ENCODE measurements around the gene FAM234B.
A peak's percentile ranks its signal among the peaks of the same experiment; 100 is the strongest.

The FAM234B gene, protein sequence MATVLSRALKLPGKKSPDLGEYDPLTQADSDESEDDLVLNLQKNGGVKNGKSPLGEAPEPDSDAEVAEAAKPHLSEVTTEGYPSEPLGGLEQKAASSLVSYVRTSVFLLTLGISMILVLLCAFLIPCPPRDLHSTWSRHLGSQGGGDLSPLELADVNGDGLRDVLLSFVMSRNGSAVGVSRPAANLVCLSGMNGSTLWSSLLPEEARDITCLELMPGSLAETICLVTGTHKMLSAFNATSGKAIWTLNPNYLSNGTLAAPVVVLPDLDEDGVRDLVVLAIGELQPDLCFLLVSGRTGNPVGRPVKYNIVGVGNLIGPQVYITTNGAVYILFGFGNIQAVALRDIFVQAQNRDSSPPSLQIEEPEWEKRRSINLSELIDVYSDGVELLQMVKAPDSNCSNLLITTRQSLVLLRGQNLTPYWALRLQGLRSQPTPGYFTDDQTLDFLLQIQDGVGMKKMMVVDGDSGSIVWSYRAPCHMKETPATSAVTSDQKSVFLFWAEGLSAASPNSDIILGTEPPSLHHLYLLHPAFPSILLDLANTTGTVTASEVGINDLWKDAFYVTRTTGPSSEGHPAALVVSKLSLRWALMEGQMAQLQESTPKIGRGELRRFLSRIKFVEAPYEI

DNA sequence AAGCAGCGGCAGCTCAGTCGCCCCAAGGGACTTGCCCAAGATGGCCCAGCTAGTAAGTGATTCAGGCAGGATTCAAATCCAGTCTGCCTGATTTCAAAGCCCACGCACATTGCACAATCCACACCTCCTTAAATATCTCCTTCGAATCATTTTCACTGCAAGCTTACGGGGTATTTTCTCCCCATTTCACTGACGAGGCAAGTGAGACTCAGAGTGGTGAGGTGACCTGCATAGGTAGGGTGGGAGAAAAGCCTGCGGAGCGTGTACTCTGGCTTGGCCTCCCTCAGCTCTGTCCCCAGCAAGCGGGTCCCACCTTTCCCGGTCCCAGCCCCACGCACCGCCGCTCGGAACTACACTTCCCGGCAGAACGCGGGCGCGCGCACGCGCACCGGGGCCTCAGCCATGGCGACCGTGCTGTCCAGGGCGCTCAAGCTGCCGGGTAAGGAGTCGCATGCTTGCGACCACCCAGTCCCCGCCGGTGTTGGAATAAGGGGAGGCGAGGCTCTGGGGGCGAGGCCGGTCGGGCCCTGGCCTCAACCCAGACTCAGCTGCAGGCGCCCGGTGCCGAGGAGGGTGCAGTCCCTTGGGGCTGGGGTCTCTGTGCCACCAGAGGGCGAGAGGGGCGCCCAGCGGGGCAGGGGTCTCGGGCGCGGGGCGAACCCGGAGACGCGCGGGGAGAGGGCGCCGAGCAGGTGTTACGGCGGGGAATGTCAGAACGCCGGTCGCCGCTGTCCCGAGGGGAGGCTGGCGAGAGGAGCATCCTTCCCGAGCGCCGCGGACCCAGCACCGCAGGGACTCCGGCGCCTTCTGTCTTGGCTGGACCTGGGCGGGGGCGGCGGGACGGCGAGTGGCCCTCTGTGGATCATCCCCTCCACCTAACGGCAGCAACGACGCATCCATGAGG lies at the start of gene FAM234B:
Gene FAM234B (plus strand): TSS at position 380 of the 904 bp plus-strand sequence. CDS start 23 bp downstream, at position 403.
- DNase-seq: peak; percentile 49

DNA sequence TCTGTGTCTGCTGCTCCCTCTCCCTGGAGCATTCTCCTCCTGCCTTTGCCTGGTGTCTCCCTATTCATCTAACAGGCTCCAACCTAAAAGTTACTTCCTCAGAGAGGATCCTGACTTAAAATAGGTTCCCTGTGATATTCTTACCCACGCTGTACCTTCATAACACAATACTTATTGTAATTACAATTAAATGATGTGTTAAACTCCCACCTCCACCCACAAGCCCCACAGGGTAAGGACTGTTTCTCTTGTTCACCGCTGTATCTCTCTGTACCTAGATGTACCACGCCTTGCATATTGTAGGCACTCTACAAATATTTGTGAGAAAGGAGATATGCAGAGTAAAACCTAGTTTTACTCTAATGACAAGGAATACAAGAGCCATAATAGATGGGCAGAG lies 49.1 kb upstream of the FAM234B start:
- DNase-seq: no peak

DNA sequence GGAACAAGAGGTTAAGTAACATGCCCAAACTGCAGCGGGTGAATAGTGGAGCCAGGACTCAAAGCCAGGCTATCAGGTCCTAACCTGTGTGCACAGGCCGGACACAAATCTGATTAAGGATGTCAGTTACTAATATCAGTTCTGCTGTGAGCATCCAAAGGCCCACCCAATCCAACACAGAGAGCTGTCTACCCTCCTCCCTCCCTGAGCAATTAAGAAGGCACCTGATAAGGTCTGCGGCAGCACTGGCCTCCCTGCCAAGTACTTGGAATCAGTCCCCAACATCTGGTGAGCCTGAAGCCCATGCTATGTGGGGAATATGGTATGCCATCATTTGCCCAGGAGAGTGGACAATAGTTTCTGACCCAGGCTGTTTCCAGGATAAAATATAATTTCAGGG lies 48.0 kb upstream of the FAM234B start:
- no peak for DNase-seq

DNA sequence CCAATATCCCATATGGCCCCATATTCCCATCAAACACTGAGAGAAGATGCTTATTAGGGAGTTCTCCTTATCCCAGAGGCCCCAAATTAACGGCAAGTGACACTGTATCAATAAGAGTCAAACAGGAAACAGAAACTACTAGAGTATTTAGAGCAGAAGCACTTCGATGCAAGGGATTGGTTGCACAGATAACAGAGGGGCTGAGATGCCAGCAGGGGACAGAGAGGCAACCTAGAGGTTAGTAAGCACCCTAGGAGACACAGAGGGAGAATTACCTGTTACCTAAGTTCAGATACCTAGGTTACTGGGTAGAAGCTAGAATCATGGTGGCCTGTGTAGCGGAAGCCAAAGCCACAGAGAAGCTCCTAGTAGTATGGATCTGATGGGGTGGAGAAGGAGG lies 47.0 kb upstream of the FAM234B start:
- DNase-seq: no peak

DNA sequence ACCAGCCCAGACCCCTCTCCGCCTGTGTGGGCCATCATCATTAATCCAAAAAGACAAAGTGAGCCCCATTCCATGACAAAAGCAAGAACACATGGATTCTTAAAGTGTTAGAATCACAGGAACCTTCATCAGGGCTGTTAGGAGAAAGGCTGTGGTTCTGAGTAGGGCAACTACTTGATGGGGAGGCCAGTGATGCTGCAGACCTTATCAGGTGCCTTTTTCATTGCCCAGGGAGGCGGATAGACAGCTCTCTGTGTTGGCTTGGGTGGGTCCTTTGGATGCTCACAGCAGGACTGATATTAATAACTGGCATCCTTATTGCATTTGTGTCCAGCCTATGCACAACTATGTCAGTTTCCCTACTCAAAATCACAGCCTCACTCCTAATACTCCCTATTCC lies 46.4 kb upstream of the FAM234B start:
- DNase-seq: no peak

DNA sequence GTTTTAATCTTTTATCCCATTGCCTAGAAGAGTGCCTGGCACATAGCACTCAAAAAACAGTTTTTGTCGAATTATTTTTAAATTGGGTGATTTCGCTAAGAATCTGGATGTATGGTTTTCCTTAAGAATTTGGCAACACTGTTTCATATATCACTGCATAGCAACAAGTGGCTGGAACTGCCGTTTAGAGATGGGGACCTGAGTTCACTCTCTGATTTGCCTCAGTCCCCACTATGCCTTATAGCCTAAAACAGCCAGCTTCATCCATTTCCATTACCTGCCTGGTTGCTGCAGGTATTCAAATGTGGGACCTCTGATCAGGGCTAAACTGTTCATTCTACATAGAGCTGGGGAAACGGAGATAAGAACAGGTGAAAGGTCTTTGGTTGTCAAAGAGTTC lies 45.9 kb upstream of the FAM234B start:
- no peak for DNase-seq

DNA sequence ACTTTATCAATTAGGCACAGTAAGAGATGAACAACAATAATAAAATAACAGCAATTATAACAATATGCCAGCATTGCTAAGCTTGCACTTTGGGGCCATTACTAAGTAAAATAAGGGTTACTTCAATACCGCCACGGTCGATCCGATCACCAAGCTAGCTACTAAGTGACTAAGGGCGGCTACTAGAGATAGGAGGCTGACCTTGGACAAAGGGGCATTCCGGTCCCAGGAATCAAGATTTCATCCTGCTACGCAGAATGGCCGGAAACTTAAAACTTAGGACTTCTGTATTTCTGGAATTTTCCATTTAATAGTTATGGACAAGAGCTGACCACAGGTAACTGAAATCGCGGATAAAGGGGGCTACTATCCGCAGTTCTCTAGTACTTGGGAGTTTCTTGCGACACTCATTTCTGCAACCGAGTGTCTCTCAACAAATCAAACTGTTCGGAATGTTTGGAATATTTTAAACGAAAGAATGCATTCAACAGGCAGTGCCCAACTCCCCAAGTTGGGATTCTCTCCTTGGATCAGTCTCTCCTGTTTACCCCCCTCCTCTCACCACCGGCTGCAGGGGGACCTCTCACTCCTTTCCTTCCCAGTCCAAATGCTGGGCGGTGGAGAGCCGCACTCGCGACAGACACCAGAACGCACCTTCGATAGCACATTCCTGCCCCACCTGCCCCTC lies 44.8 kb upstream of the FAM234B start:
- DNase-seq: peak; percentile 38

DNA sequence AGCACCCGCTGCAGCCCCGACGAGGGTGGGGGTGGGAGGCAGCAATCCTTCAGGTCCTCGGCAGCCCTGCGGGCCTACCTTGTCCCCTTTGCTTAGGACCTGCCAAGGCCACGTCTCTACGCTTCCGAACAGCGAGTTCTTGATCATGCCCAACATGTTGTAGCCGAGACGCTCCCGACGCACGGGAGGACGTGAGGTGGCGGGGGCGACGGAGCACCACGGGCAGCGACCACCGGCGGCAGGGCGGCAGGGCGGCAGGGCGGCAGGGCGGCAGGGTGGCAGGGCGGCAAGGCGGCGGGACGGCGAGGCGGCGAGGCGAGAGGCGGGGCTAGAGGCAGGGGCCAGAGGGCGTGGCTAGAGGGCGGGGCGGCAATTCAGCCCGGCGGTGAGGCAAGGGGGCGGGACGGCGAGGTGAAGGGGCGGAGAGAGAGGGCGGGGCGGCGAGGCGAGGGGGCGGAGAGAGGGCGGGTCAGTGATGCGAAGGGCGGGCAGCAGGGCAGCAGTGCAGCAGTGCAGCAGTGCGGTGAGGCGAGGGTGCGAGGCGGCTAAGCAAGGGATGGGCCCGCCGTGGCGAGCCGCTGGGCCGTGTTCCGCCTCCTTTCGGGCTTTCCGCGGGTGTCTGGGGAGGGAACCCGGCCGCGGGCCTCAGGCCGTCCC lies 44.1 kb upstream of the FAM234B start, which contains the start of gene HEBP1:
Gene HEBP1 (minus strand): TSS at position 307 of the 657 bp plus-strand sequence. CDS start 151 bp downstream, at position 156.
- DNase-seq: peak; percentile 90

DNA sequence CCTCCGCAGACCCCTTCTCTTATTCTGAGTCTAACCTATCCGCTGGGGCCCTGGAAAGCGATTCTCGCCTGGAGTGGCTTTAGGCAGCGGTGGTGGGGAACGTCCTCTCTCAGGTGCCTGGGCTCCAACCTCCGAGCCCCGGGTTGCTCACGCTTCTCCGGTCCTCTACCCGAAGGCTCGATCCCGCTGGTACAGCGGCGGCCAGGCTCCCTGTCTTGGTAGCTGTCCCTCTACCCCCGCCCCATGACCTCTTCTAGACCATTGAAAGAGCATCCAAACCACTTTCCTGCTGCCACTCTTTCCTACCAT lies 43.6 kb upstream of the FAM234B start:
- no peak for DNase-seq

DNA sequence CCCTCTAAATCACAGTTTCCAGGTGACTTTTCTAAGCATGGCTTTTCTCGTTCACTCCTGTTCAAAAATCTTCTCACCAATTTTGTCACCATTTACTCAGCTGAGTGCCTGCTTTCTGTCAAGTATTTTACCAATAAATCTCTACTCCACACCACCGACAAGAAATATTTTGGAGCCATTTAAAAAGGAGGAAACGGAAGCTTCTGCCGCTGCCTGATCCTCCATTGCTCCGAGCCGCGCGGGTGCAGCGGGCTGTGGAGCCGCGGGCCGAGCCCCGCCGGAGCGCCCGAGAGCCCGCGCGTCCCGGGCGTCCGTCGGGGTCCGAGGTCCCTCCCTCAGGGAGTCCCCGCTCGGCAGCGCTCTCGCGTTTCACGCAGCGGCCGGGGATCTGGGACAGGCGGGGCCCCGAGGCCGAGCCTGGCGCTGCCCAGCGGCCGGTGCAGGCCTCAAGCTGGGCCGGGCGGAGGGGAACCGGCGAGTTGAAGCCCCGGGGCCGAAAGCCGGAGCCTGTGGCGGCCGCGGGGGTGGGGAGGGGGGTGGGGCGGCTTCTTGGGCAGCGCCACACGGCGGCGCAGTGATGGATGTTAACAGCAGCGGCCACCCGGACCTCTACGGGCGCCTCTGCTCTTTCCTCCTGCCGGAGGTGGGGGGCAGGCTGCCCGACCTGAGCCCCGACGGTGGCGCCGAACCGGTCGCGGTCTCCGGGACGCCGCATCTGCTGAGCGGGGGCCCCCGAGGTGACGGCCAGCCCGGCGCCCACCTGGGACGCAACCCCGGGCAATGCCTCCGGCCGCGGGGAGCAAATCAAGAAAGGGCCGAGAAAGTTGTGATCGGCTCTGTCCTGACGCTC lies 43.0 kb upstream of the FAM234B start:
- peak; percentile 52 for DNase-seq

DNA sequence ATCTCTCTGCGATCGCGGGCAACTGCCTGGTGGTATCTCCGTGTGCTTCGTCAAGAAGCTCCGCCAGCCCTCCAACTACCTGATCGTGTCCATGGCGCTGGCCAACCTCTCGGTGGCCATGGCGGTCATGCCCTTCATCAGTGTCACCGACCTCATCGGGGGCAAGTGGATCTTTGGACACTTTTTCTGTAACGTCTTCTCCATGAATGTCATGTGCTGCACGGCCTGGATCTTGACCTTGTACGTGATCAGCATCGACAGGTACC lies 42.5 kb upstream of the FAM234B start:
- DNase-seq: no peak

DNA sequence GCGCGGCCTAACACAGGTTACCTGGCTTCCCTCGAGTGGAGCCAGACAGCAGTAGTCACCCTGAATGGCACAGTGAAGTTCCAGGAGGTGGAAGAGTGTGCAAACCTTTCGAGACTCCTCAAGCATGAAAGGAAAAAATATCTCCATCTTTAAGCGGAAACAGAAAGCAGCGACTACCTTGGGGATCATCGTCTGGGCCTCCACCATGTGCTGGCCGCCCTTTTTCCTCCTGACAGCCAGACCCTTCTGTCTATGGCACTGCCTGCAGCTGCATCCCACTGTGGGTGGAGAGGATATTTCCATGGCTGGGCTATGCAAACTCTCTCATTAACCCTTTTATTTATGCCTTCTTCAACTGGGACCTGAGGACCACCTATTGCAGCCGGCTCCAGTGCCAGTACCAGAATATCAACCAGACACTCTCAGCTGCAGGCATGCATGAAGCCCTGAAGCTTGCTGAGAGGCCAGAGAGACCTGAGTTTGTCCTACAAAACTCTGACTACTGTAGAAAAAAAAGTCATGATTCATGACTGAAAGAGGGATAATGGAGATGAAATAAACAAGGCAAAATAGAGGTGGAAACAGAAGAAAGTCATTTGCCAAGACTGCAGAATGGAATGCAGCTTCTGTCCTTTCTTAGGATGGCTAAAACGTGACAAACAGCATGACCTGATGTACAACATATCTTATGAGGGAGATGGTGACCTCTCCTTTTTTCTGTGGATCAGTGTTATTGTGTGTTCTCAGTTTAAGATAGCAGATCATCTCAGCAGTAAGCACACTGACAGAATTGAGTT lies 41.7 kb upstream of the FAM234B start:
- DNase-seq: no peak

DNA sequence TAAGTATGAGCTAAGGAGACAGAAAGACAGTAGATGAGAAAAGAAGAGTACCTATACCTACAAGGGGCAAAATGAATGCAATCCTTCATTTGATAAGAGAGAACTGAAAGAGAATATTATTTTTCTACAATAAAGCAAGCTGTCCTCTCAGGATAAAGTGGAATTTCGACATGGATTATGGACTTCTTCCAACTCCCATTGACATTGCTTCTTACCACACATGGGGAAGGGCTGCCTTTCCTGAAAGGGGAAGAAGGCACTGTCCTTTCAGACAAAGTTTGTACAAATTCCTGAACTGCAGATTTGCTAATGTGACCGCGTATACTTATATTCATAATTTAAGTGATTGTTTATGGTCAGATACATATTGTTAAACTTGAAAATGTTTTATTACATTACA lies 39.8 kb upstream of the FAM234B start:
- DNase-seq: peak; percentile 44

DNA sequence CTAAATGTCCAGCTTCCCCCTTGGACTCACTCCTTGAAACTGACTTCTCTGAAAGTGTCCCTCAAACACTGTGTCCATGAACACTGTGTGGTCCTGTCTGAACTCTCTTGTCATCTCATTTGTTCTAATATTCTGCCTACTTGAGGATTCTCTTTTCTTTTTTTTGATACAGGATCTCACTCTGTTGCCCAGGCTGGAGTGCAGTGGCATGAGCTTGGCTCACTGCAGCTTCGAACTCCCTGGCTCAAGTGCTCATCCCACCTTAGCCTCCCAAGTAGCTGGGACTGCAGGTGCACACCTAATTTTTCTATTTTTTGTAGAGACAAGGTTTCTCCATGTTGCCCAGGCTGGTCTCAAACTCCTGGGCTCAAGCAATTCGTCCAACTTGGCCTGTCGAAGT lies 39.2 kb upstream of the FAM234B start:
- DNase-seq: no peak

DNA sequence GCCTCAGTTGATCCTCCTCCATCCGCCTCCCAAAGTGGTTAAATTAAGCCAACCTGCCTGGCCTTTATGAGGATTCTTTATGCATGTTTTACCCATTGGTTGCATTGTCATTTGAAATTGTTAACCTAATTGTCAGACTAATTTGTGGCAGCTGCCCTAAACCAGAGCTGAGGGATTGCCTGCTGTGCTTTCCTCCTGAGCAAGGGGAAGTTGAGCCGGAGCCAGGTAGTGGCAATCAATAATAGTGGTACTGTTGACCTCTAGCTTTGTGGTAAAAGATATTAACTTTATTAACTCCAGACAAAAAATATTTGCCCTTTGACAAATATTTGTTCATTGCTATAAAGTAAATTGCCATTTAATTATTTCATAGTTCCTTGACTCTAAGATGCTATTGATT lies 38.5 kb upstream of the FAM234B start:
- no peak for DNase-seq

DNA sequence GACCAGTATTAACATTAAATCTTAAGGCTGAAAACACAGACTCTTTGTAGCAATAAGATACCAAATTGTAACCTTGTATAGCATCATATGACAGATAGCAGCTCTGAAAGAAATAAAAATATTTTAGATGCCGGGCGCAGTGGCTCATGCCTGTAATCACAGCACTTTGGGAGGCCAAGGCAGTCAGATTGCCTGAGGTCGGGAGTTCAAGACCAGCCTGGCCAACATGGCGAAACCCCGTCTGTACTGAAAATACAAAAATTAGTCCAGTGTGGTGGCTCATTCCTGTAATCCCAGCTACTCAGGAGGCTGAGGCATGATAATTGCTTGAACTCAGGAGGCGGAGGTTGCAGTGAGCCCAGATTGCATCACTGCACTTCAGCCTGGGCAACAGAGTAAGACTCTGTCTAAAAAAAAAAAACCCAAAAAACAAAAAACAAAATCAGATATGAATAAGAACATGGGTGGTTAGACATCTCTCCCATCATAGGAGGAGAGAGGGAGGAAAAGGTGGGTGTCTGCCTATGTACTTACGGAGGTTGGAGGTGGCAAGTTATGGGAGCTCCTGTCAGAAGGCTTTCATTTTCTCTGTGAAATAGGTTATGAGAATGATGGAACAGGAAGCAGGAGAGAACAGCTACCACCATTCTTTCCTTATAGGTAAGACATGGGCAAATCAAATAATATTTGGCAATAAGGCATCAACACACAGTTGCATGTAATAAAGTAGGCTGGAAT lies 36.5 kb upstream of the FAM234B start:
- no peak for DNase-seq

DNA sequence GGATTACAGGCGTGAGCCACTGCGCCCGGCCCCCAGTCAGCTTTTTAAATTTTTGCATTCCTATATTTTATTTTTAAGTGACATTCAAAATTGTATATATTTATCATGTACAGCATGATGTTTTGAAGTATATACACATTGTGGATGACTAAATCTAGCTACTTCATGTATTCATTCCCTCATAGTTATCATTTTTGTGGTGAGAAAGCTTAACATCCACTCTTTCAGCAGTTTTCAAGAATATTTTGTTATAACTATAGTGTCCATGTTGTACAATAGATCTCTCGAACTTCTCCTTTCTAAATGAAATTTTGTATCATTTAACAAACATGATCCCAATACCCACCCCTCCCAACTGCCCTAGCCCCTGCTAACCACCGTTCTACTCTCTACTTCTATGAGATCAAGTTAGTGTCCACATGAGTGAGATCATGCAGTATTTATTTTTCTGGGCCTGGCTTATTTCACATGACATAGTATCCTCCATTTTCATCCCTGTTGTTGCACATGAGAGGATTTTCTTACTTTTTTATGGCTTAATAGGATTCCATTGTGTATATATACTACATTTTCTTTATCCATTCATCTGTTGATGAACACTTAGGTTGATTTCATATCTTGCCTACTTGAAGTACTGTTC lies 35.3 kb upstream of the FAM234B start:
- DNase-seq: peak; percentile 42

DNA sequence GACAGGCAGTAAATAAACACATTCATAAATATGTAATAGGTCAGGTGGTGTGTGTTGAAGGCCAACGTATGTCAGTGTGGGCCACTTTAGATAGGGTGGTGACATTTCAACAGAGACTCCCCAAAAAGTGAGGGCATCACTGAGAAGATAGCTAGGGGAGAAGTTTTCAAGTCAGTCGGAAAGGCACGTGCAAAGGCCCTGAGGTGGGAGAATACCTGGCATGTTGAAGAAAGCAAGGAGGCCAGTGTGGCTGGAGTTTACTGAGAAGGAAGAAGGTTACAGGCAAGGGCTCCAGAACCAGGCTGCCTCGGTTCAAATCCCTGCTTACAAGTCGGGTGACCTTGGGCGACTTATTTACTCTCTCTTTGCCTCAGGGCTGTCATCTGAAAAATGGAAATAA lies 33.1 kb upstream of the FAM234B start:
- no peak for DNase-seq

DNA sequence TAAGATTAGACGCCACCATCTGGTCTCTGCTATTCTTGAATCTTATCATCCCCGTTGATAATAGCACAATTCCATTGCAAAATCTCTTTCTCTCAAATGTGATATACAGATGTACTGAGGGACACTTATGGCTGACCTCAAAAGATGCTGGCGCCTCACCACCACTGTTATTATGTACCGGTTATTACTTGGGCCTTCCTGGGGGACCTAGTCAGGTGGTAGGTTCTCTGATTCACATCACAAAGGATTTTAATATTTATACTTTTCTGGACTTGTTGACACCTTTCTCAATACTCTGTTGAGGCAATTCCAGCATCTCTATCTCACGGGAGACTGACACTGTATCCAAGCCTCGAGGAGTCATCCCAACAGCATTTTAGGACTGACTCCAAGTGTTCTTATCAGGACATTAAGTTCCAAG lies 21.3 kb upstream of the FAM234B start:
- DNase-seq: peak; percentile 56

Data from fibroblast of upper back skin (primary cell).